ENCODE results near the gene PLCB4.
"Not testable (repeated sequence)": the region's sequence is repeated elsewhere in the genome, so short reads cannot be mapped to it uniquely, and the experiment has no call there.

Gene PLCB4

GRCh38 chr20:9148291-9148690 is 79.4 kb downstream of the PLCB4 start:
- TF ChIP-seq CTCF (IDR thresholded peaks at IDR 0.05; ENCODE audit: insufficient read depth, low read depth, low read length, missing control alignments): no peak
- no peak overlapping the region for H3K4me3 ChIP-seq (ENCODE audit: low read depth, low read length)
- DNase-seq (ENCODE audit: low read depth): no peak

- no peak overlapping the region for H3K4me3 ChIP-seq (ENCODE audit: low read depth, low read length)
- DNase-seq (ENCODE audit: low read depth): no peak
- no peak for TF ChIP-seq CTCF (IDR thresholded peaks at IDR 0.05; ENCODE audit: insufficient read depth, low read depth, low read length, missing control alignments)
Measured at GRCh38 chr20:9149087-9149486, 80.2 kb downstream of the PLCB4 start.

- TF ChIP-seq CTCF (IDR thresholded peaks at IDR 0.05; ENCODE audit: insufficient read depth, low read depth, low read length, missing control alignments): no peak
- no peak for DNase-seq (ENCODE audit: low read depth)
- no peak overlapping the region for H3K4me3 ChIP-seq (ENCODE audit: low read depth, low read length)
Measured at GRCh38 chr20:9149796-9150195, 80.9 kb downstream of the PLCB4 start.

GRCh38 chr20:9150679-9151078 is 81.8 kb downstream of the PLCB4 start:
- DNase-seq (ENCODE audit: low read depth): no peak
- no peak for TF ChIP-seq CTCF (IDR thresholded peaks at IDR 0.05; ENCODE audit: insufficient read depth, low read depth, low read length, missing control alignments)

GRCh38 chr20:9152139-9152538 is 83.3 kb downstream of the PLCB4 start:
- DNase-seq (ENCODE audit: low read depth); H3K4me3 ChIP-seq (ENCODE audit: low read depth, low read length): not testable (repeated sequence)

More at GRCh38 chr20:9150679-9151078, 81.8 kb downstream of the PLCB4 start:
- no peak overlapping the region for H3K4me3 ChIP-seq (ENCODE audit: low read depth, low read length)

- no peak overlapping the region for H3K4me3 ChIP-seq (ENCODE audit: low read depth, low read length)
- DNase-seq (ENCODE audit: low read depth): no peak
- no peak for TF ChIP-seq CTCF (IDR thresholded peaks at IDR 0.05; ENCODE audit: insufficient read depth, low read depth, low read length, missing control alignments)
Measured at GRCh38 chr20:9154464-9155024, 85.7 kb downstream of the PLCB4 start.

GRCh38 chr20:9156529-9157280 is 87.8 kb downstream of the PLCB4 start:
- no peak overlapping the region for H3K4me3 ChIP-seq (ENCODE audit: low read depth, low read length)
- DNase-seq (ENCODE audit: low read depth): no peak
- no peak for TF ChIP-seq CTCF (IDR thresholded peaks at IDR 0.05; ENCODE audit: insufficient read depth, low read depth, low read length, missing control alignments)

Data from GM12865 (cell line).